NCI-H460 (cell line): Measurements from ENCODE around the gene RAP2A. TPM values are rescaled to one million over a fixed set of nuclear protein-coding genes. Genes with fewer than 3 reads are reported as not detected.

Experiments
- DNase-seq: peaks from one replicate; pipeline ENCODE4 v3.0.0-alpha.2; 2016; ENCODE audit warnings: low read depth; ENCODE audit errors: extremely low read depth
- total RNA-seq: library from RNA; depleted of rRNA; stranded (reverse); fragments of >200 nt; shearing (Covaris generic); gene quantifications from 2 replicates; pipeline ENCODE4 v1.2.3, GENCODE V29; 2014

RAP2A gene
- total RNA-seq, 1 experiment from 2014 or later = 17.5 TPM

DNA sequence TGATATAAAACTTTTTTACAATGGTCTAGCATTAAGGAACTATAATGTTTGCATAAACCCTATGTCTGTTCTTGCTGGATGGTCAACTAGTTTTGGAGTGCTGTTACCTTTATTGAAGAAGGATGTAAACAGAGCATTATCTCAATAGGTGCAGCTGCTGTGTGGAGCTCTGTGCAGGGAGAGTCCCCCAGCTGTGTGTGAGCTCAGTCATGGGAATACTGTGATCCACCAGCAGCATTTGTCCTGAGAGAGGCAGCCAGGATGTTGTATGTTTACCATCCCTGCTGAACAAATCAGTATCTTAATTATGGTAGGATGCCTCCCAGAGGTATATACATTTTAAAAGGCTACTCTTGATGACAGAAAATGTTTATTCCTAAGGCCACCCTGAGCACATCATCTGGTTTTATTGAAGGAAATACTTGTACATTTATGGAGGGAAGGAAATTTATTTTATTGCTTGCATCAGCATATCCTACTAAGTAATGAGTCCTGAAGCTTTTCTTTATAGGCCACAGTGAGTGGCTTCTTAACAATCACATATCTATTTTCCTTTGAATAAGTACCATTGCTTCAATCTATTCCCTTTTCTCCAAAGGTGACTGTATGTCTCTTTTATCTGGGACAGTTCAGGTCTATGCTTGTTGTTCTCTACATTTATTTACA, 11.7 kb downstream of the RAP2A start:
- no peak for DNase-seq

DNA sequence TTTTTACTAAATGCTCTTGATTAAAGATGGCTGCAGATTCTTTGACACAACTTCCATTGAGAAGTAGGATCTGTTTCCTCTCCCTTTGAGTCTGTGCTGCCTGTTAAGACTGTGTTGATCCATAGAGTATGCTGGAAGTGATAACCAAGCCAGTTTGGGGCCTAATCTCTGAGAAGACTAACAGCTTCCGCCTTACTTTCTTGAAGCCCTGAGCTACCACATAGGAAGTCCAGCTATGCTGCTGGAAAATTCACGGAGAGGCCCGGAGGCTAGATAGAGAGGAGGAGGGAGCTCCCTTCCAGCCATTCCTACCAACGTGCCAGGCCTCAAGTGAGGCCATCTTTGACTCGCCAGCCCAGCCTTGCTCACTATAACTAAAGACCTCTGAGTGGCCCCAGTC, 12.5 kb downstream of the RAP2A start:
- DNase-seq = no peak

DNA sequence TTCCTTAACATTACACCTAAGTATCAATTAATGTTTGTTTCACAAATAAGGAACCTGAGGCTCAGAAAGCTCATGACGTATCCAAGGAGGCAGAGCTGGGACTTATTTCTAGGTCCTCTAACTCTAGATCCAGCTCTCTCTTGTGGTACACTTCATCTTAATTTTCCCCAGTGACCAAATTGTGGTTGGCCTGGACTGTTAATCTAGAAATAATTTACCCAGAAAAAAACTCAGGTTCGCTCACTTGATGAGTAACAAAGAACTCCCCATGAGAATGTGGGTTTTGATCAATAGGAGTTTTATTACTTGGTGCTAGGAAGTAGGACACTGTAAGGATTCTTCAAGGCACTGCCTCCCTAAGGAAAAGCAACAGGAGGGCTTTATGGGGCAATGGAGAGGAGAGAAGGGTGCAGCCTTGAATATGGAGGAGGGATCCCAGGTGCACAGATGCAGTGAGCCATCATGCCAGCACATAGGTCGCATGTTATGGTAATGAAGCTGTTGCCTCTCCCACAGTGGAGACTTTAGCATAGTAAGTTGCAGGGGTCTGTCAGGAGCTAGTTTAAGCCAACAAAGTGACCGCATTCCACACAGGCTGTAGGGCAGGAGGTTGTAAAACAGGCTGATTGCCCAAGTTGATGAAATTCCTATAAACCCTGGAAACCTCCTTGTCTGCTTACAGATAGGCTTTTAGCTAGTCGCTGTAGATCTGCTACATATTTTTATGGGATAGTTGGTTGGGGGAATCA, 14.7 kb downstream of the RAP2A start:
- DNase-seq = no peak

DNA sequence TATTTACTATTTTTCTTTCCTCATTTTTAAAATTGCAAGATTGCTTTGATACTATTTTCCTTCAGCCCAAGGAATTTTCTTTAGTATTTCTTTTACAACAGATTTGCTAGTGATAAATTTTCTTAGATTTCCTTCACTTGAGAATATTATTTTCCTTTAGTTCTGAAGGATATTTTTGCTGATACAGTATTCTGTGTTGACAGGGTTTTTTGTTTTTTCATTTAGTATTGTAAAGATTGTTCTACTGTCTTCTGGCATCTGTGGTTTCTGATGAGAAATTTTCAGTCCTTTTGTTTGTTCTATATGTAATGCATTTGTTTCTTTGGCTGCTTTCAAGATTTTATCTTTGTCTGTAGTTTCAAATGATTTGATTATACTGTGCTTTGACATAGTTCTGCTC, 20.7 kb downstream of the RAP2A start:
- DNase-seq = no peak

DNA sequence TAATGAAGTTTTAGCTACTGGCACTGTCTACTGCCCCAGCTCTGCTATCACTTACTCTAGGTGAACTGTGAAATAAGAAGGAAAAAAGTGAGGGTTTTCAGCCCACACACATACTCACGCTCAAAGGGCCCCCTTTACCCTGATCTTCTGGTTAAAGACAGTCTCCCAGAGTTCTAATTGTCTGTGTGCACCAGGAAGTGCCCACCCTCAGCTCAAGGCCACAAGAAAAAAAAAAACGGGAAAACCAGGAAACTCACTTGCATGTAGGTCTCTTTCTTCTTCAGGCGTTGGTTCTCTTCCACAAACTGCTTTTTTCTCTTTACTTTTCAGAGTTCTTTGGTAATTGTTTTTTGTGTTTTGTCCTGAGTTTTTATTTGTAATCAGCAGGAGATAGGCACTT, 22.1 kb downstream of the RAP2A start:
- DNase-seq = no peak

DNA sequence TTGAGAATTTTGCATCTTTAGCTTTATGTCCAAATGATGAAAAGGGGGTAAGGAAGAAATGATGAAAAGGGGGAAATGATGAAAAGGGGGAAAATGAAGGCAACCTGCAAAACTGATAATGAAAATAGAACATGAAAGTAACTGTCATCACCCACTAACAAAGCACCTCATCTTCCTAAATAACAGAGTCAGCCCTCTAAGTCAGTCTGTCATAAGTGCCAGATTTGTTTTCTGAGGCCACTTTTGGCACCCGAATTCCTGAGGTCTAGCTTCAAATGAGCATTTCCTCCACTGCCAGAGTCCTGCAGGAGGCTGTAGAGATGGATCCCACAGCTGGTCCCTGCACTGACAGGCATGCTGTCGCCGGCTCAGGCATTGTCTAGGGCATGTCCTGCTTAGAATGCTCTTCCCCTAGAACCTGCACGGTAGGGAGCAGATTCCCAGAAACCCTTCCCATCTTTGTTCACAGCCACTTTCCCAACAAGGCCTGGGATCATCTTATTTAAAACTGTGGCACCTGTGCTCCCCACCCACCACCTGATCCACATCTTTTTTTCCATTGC, 25.3 kb downstream of the RAP2A start:
- no peak for DNase-seq

DNA sequence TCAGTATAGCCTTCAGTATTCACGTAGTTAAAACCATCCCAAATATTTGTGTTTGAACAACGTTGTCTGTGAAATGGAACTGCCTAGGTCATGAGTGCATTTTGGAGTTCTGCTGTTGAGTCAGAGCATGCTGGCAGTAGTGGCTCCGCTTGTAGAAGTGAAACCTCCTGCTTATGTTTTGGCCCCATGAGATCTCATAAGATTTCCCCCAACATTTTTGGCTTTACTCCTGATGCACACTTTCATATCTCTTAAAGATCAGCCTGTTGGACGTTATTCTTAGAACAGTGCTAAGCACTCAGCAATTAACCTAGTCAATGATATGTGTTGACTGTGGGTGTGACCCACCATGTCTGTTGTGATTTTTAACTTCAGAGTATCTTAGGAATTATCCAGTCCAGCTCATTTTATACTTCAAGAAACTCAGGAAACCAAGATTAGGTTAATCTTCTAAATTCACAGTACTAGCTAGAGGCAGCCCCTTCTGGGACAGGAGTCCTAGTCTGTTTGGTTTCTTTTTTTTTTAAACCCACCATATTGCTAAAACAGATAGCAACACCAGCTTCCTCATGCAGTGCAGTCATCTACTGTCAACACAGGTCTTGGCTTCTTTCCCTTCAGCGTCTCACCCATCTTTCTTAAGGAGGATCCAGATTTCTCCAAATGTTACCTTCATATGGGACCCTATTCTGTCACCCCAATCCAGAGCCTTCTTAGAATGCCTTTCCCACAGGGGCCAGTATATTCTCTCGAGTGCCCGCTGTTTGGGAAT, 26.2 kb downstream of the RAP2A start:
- DNase-seq = no peak

DNA sequence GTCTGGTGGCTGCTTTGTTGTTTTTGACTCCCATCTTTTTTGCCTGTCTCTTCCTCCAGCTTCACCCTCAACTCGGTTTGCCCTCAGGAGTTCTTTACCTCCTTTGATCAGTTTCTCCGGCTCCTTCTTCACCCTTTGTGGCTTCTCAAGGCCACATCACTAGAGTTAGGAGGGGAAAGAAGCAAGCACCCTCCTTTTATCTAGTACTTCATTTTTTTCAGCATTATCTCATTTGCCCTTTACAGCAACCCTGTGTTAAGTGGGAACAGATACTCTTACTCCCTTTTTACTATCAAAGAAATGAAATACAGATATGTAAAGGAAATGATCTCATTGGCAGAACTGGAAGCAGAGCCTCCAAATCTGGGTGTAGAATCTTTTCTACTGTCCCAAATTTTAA, 26.9 kb downstream of the RAP2A start:
- no peak for DNase-seq

DNA sequence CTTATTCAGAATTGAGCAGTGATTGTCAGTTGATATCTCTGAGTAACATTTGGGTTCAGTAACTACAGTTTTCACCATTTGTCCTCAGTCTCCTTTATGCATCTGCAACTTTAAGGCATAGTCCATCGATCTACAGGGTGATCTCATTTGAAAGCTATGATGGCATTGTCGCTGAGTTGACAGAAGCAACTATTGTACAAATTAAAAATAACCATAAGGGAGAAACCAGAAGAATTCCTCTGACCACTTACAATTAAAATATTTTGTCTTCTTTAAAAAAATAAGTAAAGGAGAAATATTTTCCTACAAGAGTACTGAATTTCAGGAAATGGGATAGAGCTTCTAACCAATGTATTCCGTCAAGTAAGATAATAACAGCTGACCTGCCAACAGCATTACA, 30.6 kb downstream of the RAP2A start:
- DNase-seq = no peak

DNA sequence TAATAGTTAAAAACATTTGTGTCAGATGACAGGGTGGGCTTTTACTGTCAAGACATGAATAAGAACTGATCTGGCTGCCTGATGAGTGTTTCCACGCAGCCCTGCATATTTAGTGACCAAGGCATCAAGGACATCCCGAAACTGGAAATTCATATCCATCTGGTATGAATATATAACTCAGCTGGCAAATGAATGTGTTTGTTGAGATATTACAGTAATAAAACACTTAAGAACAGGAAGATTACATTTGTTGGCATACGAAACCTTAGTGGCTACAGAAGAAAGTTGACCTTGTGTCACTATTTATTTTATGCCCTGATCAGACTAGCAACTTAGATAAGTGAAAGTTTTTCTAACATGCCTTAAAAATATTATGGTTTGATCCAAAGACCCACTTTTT, 32.8 kb downstream of the RAP2A start:
- no peak for DNase-seq

DNA sequence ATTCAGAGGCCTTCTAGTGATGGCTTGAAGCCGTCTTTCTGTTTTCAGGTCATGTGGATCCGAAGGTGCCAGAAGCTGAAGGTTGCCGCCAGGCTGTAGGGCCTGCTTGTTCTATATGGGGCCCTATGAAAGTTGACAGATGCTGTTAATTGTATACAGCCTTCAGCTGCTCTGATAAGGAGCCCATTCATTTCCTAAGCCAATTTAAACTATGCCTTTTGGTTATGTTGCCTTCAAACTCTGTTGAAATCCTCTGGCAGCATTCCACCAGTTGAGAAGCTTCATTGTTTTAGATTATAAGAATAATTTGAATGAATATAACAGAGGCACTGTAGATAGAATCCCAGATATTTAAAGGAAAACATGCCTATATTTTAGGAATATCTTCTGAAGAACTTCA, 34.4 kb downstream of the RAP2A start:
- no peak for DNase-seq

DNA sequence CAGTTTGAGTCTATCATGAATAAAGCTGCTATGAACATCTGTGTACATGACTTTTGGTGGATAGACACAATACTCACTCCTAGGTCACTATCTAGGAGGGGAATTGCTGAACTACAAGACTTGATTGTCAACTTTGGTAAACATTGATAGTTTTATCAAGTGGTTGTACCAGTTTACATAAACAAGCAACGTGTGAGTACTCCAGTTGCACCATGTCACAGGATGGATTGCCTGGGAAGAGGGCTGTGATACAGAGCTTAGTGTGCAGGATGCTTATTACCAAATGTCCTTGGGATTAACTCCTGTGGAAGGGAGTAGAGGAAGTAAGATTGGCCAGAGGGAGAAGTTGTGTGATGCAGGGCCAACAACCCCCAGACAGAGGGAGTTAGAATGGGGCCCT, 37.7 kb downstream of the RAP2A start:
- DNase-seq = no peak

DNA sequence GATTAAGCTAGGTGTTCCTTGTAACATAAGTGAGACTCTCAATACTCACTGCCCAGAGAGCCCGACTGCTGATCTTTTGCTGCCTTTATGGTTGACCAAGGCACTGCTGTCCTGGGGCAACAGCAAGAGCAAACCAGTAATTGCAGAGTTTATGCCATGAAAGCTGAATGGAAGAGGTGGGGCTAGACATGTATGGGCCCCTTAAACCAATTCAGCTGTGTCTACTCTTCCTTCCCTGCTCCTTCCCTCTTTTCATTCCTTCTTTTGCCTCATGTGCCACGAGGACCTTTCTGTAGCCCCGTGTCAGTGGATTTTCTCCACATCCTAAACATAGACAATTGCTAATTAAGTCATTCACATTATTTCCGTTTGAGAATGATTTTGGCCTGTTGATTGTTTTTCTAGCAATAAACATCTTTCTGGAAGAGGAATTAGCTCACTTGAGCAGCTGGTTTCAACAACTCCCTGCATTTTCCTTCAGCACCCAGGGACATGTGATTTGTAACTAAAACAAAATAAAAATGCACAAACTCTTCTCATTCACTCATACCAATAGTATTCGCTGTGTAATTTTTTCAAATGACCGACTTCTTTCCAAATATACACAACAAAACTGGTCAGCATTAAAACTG, 40.5 kb downstream of the RAP2A start:
- no peak for DNase-seq

DNA sequence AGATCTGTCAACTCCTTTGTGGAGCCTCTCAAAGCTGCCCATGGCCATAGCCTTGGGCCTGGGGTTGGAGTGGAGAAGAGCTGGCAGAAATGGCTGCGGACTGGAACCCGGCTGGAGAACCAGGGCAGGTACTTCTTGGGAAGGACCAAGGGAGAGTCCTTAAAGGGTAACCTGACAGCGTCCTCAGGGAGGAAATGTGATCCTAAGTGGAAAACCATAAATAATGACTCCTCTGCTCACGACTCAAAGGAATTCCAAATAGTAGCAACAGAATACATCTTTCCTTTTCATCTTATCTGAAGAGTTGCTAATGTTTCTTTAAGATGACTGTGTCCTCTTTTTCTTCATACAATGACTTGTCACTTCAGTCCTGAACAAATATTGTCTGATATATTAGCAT, 41.0 kb downstream of the RAP2A start:
- no peak for DNase-seq

DNA sequence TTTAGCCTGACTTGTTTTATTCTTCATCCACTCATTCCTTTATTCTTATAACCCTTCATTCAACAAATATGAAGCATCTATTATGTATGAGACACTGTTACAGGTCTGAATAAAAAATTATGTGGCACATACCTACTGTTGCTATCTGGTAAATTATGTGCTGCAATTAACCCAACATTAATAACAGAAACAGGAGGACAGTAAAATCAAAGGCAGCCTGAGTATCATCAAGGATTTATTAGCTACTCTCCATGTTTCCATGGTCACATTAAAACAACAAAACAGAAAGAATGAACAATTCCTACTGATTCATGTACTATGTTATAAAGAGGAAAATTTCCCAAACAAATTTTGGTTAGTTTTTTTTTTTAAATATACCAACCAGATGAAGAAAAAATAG, 43.9 kb downstream of the RAP2A start:
- no peak for DNase-seq

DNA sequence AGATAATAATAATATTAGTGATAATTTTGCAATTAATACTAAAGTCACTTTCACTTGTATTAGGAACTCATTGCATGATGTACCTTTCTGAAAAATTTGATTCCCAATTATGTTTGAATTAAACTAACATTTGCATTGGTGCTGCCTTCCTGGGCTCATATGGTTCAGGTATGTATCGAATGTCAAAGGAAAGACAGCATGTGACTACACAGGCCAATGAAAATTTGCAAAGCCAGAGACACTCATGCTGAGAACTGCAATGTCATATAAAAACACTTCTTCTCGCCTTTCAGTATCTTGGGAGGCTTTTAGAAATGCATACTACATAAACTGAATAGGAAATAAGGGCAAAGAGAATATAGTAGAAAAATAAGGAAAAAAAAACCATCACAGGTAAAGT, 44.3 kb downstream of the RAP2A start:
- no peak for DNase-seq

DNA sequence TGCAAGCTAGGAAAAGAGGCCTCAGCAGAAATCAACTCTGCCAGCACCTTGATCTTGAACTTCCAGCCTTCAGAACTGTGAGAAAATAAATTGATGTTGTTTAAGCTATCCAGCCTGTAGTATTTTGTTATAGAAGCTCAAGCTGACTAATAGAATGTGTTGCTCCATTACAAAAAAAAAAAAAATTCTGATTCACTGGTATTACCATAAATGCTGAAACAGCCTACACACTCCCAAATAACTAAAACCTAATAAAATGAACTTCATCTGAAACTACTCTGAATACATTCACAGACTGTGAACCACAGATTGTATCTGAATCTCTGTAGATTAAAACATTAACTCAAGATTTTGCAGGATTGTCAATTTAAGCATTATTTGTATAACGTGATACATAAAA, 49.5 kb downstream of the RAP2A start:
- no peak for DNase-seq

DNA sequence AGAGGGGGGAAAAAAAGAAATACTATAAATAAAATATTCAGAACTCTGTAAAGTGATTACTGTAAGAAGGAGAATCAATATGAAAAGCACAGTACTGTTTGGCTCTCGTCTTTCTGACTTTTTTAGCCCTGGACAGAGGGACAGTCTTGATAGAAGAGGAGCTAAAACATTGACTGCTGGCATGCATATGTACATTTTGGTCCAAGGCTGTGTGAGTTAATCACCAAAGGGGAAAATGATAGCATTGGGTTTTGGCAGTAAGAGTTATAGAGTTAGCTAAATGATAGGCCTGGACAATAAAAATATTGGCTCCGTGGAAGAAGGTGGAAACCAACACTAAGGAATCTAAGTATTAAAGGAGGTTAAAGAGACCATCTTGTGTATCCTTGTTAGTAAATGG, 50.3 kb downstream of the RAP2A start:
- DNase-seq = no peak

DNA sequence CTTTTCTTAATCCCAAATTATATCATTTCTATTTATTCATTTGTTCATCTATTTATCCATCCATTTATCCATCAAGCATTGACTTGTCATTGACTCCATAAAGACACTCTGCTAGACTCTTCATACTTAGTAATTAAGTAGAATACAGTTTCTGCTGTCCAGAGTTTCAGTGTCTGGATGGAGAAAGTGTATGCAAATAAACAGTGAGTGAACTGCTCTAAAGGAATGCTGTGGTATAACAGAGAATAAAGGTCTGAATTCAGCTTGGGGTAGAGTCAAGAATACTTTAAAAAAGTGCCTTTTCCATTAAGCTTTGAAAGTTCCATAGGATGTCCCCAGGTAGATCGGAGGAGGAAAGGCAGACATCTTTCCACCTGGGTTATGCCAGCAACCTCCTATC, 51.4 kb downstream of the RAP2A start:
- DNase-seq = no peak

DNA sequence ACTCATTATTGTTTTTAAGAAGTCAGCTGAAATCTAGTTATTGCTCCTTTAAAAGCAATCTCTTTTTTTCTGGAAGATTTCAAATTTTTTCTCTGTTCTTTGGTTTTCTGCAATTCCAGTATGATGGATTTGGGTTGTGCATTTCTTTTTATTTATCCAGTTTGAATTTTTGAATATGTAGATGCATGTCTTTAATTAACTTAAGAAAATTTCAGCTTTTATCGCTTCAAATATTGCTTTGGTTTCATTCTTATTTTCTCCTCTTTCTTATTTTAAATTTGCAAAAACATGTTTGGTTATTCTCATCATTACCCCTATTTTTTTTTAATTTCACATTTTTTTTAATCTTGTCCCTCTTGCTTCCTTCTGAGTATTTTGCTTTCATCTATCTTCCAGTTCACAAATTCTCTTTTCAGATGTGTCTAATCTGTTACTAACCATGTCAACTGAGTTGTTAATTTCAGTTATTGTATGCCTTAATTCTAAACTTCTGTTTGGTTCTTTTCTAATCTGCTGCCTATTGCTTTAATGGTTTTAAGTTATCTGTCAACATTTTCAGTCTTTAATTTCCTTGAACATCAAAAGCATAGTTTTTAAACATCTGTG, 56.8 kb downstream of the RAP2A start:
- DNase-seq = no peak

DNA sequence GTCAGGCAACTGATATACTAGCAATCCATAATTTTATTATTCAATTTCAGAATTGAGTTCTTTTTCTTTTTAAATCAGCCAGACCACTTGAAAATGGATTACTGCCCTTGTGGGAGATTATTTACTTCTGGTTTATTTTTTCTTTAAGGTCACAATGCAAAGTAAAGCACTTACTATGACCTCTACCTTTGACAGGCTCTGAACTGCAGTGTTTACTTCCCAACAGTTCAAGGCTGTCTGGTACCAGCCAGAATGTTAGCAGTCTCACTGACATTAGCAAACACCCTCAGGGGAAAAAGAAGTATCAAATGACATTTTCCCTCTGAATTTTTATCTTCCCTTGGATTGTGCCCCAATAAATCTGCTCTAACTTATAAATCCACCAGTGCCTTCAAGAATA, 57.5 kb downstream of the RAP2A start:
- DNase-seq = no peak
